Progenitor cell of endocrine pancreas (in vitro differentiated cells): ENCODE measurements around the gene ASAP2. TPM values are rescaled to one million over a fixed set of nuclear protein-coding genes. Genes with fewer than 3 reads are reported as not detected.
A peak's percentile ranks its signal among the peaks of the same experiment; 100 is the strongest.

Experiments
- DNase-seq: peaks from one replicate; pipeline ENCODE4 v3.0.0; 2021; ENCODE audit warnings: low spot score; ENCODE audit not compliant: unreplicated experiment
- H3K27ac Mint-ChIP-seq: 2 replicates; pipeline ENCODE4 v1.8.0; 2021; ENCODE audit warnings: mild to moderate bottlenecking, moderate library complexity, mixed read lengths
- H3K27me3 Mint-ChIP-seq: 2 replicates; pipeline ENCODE4 v1.8.0; 2021; ENCODE audit warnings: mixed read lengths
- H3K36me3 Mint-ChIP-seq: 2 replicates; pipeline ENCODE4 v1.8.0; 2022; ENCODE audit warnings: mixed read lengths; ENCODE audit not compliant: insufficient read depth
- H3K4me1 Mint-ChIP-seq: 2 replicates; pipeline ENCODE4 v1.8.0; 2021; ENCODE audit warnings: low read depth, mixed read lengths
- H3K4me3 Mint-ChIP-seq: 2 replicates; pipeline ENCODE4 v1.8.0; 2021; ENCODE audit warnings: low read depth, mild to moderate bottlenecking, moderate library complexity, mixed read lengths
- H3K9me3 Mint-ChIP-seq: 2 replicates; pipeline ENCODE4 v1.8.0; 2021; ENCODE audit warnings: low read depth, mixed read lengths
- total RNA-seq: library from RNA; stranded (reverse); gene quantifications from 2 replicates; pipeline ENCODE4 v1.2.1, GENCODE V29; 2021
- TF ChIP-seq, protein P1 (sequence below): fragments of 200-600 bp; sonication (generic); IDR thresholded peaks from one replicate; pipeline ENCODE4 v1.5.0; 2021; ENCODE audit warnings: antibody characterized with exemption, mild to moderate bottlenecking; ENCODE audit not compliant: unreplicated experiment

The ASAP2 gene
- total RNA-seq, 1 donor from 2014 or later, result 65.4 TPM

DNA sequence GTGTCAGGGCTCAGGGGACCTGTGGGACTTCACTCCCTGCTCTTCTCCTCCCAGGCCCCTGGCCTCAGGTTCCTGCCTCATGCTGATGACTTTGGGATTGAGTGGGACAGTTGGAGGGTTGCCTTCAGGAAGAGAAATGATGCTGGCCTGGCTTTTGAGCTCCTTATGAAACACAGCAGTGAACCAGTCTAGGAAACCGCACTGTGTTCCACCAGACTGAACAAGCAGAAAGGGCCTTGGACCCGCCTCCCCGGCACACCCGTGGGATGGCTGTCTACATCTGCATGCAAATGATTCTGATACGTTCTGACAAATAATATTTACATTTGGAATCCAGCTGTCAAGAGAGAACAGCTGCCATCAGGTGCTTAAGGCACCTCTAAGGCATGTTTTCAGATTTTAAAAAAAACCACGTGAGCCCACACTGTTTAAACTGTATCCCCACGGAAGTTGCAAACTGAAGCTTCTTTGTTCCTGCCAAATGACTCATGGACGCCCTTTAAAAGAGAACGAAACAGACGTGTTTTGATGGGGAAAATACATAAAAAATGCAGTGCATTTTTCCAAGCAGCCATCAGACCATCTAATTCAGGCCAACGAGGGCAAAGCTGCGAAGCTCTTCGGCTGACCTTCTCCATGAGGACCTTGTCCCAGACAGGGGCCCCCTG lies 27.6 kb upstream of the ASAP2 start:
- Mint-ChIP-seq H3K36me3 (no peaks in the 10 kb centered on the region), H3K27me3 (no peaks in the 10 kb centered on the region), H3K9me3 (no peaks in the 10 kb centered on the region), H3K27ac (peak overlapping the region; percentile 95), H3K4me3 (peak overlapping the region; percentile 54), H3K4me1 (peaks cover 40% of the 10 kb centered on the region)
- TF ChIP-seq, protein P1, sequence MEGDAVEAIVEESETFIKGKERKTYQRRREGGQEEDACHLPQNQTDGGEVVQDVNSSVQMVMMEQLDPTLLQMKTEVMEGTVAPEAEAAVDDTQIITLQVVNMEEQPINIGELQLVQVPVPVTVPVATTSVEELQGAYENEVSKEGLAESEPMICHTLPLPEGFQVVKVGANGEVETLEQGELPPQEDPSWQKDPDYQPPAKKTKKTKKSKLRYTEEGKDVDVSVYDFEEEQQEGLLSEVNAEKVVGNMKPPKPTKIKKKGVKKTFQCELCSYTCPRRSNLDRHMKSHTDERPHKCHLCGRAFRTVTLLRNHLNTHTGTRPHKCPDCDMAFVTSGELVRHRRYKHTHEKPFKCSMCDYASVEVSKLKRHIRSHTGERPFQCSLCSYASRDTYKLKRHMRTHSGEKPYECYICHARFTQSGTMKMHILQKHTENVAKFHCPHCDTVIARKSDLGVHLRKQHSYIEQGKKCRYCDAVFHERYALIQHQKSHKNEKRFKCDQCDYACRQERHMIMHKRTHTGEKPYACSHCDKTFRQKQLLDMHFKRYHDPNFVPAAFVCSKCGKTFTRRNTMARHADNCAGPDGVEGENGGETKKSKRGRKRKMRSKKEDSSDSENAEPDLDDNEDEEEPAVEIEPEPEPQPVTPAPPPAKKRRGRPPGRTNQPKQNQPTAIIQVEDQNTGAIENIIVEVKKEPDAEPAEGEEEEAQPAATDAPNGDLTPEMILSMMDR, result no peak
- DNase-seq, result no peak

DNA sequence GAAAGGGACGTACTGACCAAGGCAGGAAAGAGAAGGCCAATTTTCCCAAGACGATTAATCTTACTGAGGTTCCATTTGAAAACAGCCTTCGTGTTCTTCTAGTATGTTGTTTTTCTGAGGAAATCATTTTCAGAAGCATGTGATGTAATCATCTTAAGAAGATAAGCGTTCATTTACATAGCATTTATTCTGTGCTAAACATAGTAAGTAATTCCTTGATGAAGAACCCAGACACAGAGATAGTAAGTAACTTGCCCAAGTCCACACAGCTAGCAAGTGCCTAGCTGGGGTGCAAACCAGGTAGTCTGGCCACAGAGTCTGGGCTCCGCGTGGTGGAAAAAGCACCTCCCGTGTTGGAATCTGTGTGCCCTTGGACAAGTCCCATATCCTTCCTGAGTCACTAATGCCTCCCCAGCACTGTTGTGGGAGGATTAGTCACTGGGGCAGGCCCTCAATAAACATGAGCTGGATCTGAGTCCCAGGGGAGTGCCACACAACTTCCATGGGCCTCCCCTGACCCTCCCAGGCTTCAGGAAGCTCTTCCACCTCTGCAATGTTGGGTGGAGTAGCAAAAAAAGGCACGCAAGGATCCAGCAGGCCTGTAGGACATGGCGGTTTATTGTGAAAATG lies 26.9 kb upstream of the ASAP2 start:
- TF ChIP-seq, protein P1, result no peak
- Mint-ChIP-seq H3K9me3 (no peaks in the 10 kb centered on the region), H3K36me3 (no peaks in the 10 kb centered on the region), H3K27ac (peak overlapping the region; percentile 95), H3K4me1 (peaks cover 44% of the 10 kb centered on the region), H3K27me3 (no peaks in the 10 kb centered on the region), H3K4me3 (no peak overlapping the region)
- no peak for DNase-seq

GRCh38 chr2:9184361-9184760 lies 22.3 kb upstream of the ASAP2 start:
- Mint-ChIP-seq H3K27me3 (no peaks in the 10 kb centered on the region), H3K9me3 (no peaks in the 10 kb centered on the region), H3K36me3 (no peaks in the 10 kb centered on the region), H3K4me1 (peaks cover 13% of the 10 kb centered on the region), H3K4me3 (no peak overlapping the region), H3K27ac (peak overlapping the region; percentile 41)
- no peak for DNase-seq
- TF ChIP-seq, protein P1, result no peak

DNA sequence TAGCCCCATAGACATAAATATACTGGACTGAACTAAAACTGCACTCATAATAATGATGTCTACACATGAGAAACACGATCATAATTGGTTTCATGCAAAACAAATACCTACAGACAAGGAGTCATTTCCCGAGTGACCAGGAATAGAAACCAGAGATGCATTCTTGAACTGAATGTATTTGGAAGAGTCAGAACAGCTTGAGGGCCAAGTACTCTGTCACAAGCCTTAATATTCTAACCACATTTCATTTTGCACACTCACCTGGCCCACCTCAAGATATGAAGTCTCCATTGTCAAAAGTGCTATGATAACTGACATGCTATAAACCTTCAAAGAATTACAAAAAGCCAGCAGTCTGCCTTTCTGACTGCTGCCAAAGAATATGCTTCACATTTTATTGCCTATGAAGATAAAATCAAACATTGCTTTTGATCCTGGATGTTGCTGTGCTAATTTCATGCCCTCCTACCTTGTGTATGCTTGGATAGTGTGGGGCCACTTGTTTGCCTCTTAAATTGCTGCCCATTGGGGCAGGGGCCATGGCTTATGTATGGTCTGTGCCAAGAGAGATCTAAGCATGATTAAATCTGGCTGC lies 18.9 kb upstream of the ASAP2 start:
- Mint-ChIP-seq H3K9me3 (no peaks in the 10 kb centered on the region), H3K4me1 (peaks cover 13% of the 10 kb centered on the region), H3K36me3 (no peaks in the 10 kb centered on the region), H3K4me3 (no peak overlapping the region), H3K27ac (no peak overlapping the region), H3K27me3 (peaks cover 3% of the 10 kb centered on the region)
- TF ChIP-seq, protein P1, result no peak
- no peak for DNase-seq

DNA sequence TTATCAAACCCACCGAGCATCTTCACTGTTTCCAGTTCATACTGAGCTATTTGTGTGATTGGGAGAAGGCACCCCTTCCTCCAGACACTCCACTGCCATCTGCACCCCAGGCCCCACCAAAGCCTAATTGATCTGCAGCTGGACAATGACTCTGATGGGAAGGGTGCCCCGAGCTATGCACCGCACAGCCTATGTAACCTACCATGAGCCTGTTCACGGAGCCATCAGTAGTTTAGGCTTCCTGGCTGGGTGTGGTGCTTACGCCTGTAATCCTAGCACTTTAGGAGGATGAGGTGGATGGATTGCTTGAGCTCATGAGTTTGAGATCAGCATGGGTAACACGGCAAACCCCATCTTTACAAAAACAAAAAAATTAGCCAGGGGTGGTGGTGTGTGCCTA lies 17.8 kb upstream of the ASAP2 start:
- TF ChIP-seq, protein P1, result no peak
- no peak for DNase-seq
- Mint-ChIP-seq H3K27ac (no peak overlapping the region), H3K9me3 (no peaks in the 10 kb centered on the region), H3K27me3 (peaks cover 3% of the 10 kb centered on the region), H3K4me1 (peaks cover 11% of the 10 kb centered on the region), H3K4me3 (no peak overlapping the region), H3K36me3 (no peaks in the 10 kb centered on the region)
